SU-DHL-6 (cell line): ENCODE measurements around the gene TIMM10.
A peak's percentile ranks its signal among the peaks of the same experiment; 100 is the strongest.

Source experiments
- H2AFZ ChIP-seq: fragments of 200-600 bp; sonication (generic); 2 replicates; pipeline ENCODE4 v1.6.1; 2014; ENCODE audit warnings: low read depth, mild to moderate bottlenecking, moderate library complexity, mixed read lengths, antibody characterized with exemption, low read length; ENCODE audit not compliant: severe bottlenecking
- H3F3A ChIP-seq: fragments of 200-600 bp; shearing (Covaris generic); 2 replicates; pipeline ENCODE4 v1.6.0; 2016; ENCODE audit warnings: antibody characterized with exemption, mild to moderate bottlenecking; ENCODE audit not compliant: insufficient read depth
- H3K27ac ChIP-seq: fragments of 200-600 bp; sonication (generic); 2 replicates; pipeline ENCODE4 v1.5.1; 2016; ENCODE audit warnings: low read depth, mild to moderate bottlenecking, low read length, moderate library complexity, mixed read lengths
- H3K27me3 ChIP-seq: fragments of 200-600 bp; sonication (generic), shearing (Covaris generic); 2 replicates; pipeline ENCODE4 v1.6.0; 2014; ENCODE audit warnings: mild to moderate bottlenecking, low read length
- H3K36me3 ChIP-seq: fragments of 200-600 bp; sonication (generic); 2 replicates; pipeline ENCODE4 v1.6.1; 2014; ENCODE audit warnings: mild to moderate bottlenecking, low read length, mixed read lengths
- H3K4me2 ChIP-seq: fragments of 300-600, 200-600 bp; shearing (Covaris generic), sonication (generic); 2 replicates; pipeline ENCODE4 v1.6.0; 2014; ENCODE audit warnings: low read length, low read depth, mild to moderate bottlenecking; ENCODE audit not compliant: poor library complexity, severe bottlenecking
- H3K4me3 ChIP-seq: fragments of 200-600 bp; sonication (generic); 2 replicates; pipeline ENCODE4 v1.5.1; 2014; ENCODE audit warnings: antibody characterized with exemption, low read length, mild to moderate bottlenecking, mixed read lengths; ENCODE audit not compliant: insufficient read depth, poor library complexity, severe bottlenecking
- H3K79me2 ChIP-seq: fragments of 200-600 bp; sonication (generic); 2 replicates; pipeline ENCODE4 v1.6.1; 2014; ENCODE audit warnings: mild to moderate bottlenecking, low read length, moderate library complexity; ENCODE audit not compliant: insufficient read depth
- H3K9ac ChIP-seq: fragments of 200-600 bp; sonication (generic); 2 replicates; pipeline ENCODE4 v1.7.0; 2014; ENCODE audit warnings: mild to moderate bottlenecking, low read length
- H3K9me2 ChIP-seq: fragments of 200-600 bp; sonication (generic); replicated peaks from 2 replicates; pipeline ENCODE4 v1.6.1; 2014; ENCODE audit warnings: low read length; ENCODE audit not compliant: insufficient read depth
- H3K9me3 ChIP-seq: fragments of 200-600 bp; sonication (generic); 2 replicates; pipeline ENCODE4 v1.6.1; 2014; ENCODE audit warnings: low read length, mixed read lengths; ENCODE audit not compliant: insufficient read depth
- H4K20me1 ChIP-seq: fragments of 200-600 bp; sonication (generic); 2 replicates; pipeline ENCODE4 v1.6.1; 2014; ENCODE audit warnings: low read depth, mild to moderate bottlenecking, antibody characterized with exemption, low read length, moderate library complexity, mixed read lengths
- CTCF ChIP-seq: fragments of 200-600 bp; sonication (generic); IDR thresholded peaks from one replicate; pipeline ENCODE4 v1.5.1; 2017; ENCODE audit warnings: antibody characterized with exemption, mild to moderate bottlenecking, low read length, moderate library complexity; ENCODE audit not compliant: insufficient read depth, poor library complexity, severe bottlenecking
- EZH2phosphoT487 ChIP-seq: fragments of 200-600 bp; sonication (generic), shearing (Covaris generic); conservative IDR thresholded peaks from 2 replicates; pipeline ENCODE4 v1.6.1; 2018; ENCODE audit warnings: mild to moderate bottlenecking, antibody characterized with exemption, low read length, moderate library complexity, mixed read lengths

The TIMM10 gene

GRCh38 chr11:57521116-57521515 is 9.4 kb downstream of the TIMM10 start:
- H3K4me3 ChIP-seq: no peak overlapping the region
- H3K9me2 ChIP-seq: no peaks in the 10 kb centered on the region
- H3K79me2 ChIP-seq: no peaks in the 10 kb centered on the region

GRCh38 chr11:57516061-57516443 is 14.5 kb downstream of the TIMM10 start:
- no peaks in the 10 kb centered on the region for H3K9me3 ChIP-seq
- no peaks in the 10 kb centered on the region for H4K20me1 ChIP-seq
- peaks cover 5% of the 10 kb centered on the region for H3F3A ChIP-seq
- H3K27me3 ChIP-seq: no peaks in the 10 kb centered on the region
- peaks cover 14% of the 10 kb centered on the region; the same call in 1 of the 2 replicates for H3K79me2 ChIP-seq
- H3K4me2 ChIP-seq: peak overlapping the region; percentile 90
- no peaks in the 10 kb centered on the region for H3K9me2 ChIP-seq
- peak overlapping the region; percentile 82 for H2AFZ ChIP-seq
- TF ChIP-seq CTCF (no peak), EZH2phosphoT487 (no peak)
- H3K27ac ChIP-seq: no peak overlapping the region
- H3K4me3 ChIP-seq: peak overlapping the region; percentile 83
- H3K36me3 ChIP-seq: no peaks in the 10 kb centered on the region
- H3K9ac ChIP-seq: peak overlapping the region; percentile 79

More at GRCh38 chr11:57521116-57521515, 9.4 kb downstream of the TIMM10 start:
- H3K4me2 ChIP-seq: no peak overlapping the region
- no peaks in the 10 kb centered on the region for H3F3A ChIP-seq
- H3K9me3 ChIP-seq: no peaks in the 10 kb centered on the region
- H3K9ac ChIP-seq: no peak overlapping the region
- H3K27ac ChIP-seq: no peak overlapping the region
- TF ChIP-seq CTCF (no peak), EZH2phosphoT487 (no peak)
- H2AFZ ChIP-seq: no peak overlapping the region
- no peaks in the 10 kb centered on the region for H3K27me3 ChIP-seq
- no peaks in the 10 kb centered on the region for H3K36me3 ChIP-seq
- H4K20me1 ChIP-seq: no peaks in the 10 kb centered on the region

- peak within 1 kb of the TSS; percentile 90 for H3K4me2 ChIP-seq
- H3K4me3 ChIP-seq: peak within 1 kb of the TSS; percentile 83
- no peaks in the 10 kb centered on the region for H4K20me1 ChIP-seq
- no peaks in the 10 kb centered on the region for H3K36me3 ChIP-seq
- H3F3A ChIP-seq: peaks cover 5% of the 10 kb centered on the region
- H3K79me2 ChIP-seq: peaks cover 14% of the 10 kb centered on the region; the same call in 1 of the 2 replicates
- TF ChIP-seq CTCF: no peak
- TF ChIP-seq EZH2phosphoT487: no peak
- no peaks in the 10 kb centered on the region for H3K27me3 ChIP-seq
- peak within 1 kb of the TSS; percentile 79 for H3K9ac ChIP-seq
- peak within 1 kb of the TSS; percentile 82 for H2AFZ ChIP-seq
- no peaks in the 10 kb centered on the region for H3K9me3 ChIP-seq
- no peaks in the 10 kb centered on the region for H3K9me2 ChIP-seq
- peak within 1 kb of the TSS; percentile 64 for H3K27ac ChIP-seq
Measured at GRCh38 chr11:57515332-57516060, 15.1 kb downstream of the TIMM10 start, which contains the start of gene SLC43A1. Gene SLC43A1, minus strand, starts transcription at chr11:57515702. Its CDS starts 1,591 bp downstream, at chr11:57514111.
